Activated CD4-positive, alpha-beta T cell treated with anti-CD3 and anti-CD28 coated beads, Interleukin-2, amount 10 ng/mL, durations not matched to agents 7 days and 5 days (primary cell): ENCODE data around the gene FITM1. TPM values are rescaled to one million over a fixed set of nuclear protein-coding genes. Genes with fewer than 3 reads are reported as not detected.
A peak's percentile ranks its signal among the peaks of the same experiment; 100 is the strongest.

Experiments
- CTCF ChIA-PET: fragments of 350-600 bp; sonication (Branson Sonifier 250); formaldehyde crosslinking; loops from one replicate; lab custom pipeline; 2021; ENCODE audit warnings: antibody characterized with exemption; lab: Charles Lee
- POLR2A ChIA-PET: fragments of 350-600 bp; sonication (Branson Sonifier 250); formaldehyde crosslinking; loops from one replicate; lab custom pipeline; 2021; ENCODE audit warnings: antibody characterized with exemption; lab: Charles Lee
- DNase-seq: peaks from one replicate; pipeline ENCODE4 v3.0.0-alpha.2; 2020
- H3K27ac Mint-ChIP-seq: one replicate; pipeline ENCODE4 v1.8.0; 2021; ENCODE audit warnings: mild to moderate bottlenecking, moderate library complexity, mixed read lengths
- H3K27me3 Mint-ChIP-seq: one replicate; pipeline ENCODE4 v1.8.0; 2021; ENCODE audit warnings: mixed read lengths
- H3K36me3 Mint-ChIP-seq: one replicate; pipeline ENCODE4 v1.8.0; 2021; ENCODE audit warnings: low read depth, mixed read lengths
- H3K4me1 Mint-ChIP-seq: one replicate; pipeline ENCODE4 v1.8.0; 2021; ENCODE audit warnings: mixed read lengths
- H3K4me3 Mint-ChIP-seq: one replicate; pipeline ENCODE4 v1.8.0; 2021; ENCODE audit warnings: mild to moderate bottlenecking, moderate library complexity, mixed read lengths
- H3K9me3 Mint-ChIP-seq: one replicate; pipeline ENCODE4 v1.8.0; 2021; ENCODE audit warnings: mixed read lengths
- total RNA-seq, 2 experiments: library from RNA; stranded (reverse); gene quantifications; one replicate each; pipeline ENCODE4 v1.2.3, GENCODE V29; 2021

Gene FITM1
- total RNA-seq, 2 experiments from 2014 or later: 1.9 to 2.0 TPM

- H3K36me3 Mint-ChIP-seq: peaks cover 39% of the 10 kb centered on the region
- ChIA-PET CTCF (interaction anchor here (0.5 to 3.2 kb wide), 20 partner anchors 12 to 318 kb away, joined by 3 to 23 read pairs (median 6); partner anchors contain the start of genes DHRS4, EMC9, IPO4 and IRF9), POLR2A (interaction anchor here (0.5 to 2.3 kb wide), 11 partner anchors 19 to 129 kb away, joined by 3 to 11 read pairs (median 5); partner anchors contain the start of genes CHMP4A, EMC9, IRF9 and PCK2)
- peaks cover 53% of the 10 kb centered on the region for H3K4me1 Mint-ChIP-seq
- H3K9me3 Mint-ChIP-seq: no peaks in the 10 kb centered on the region
- peak overlapping the region; percentile 100 for H3K4me3 Mint-ChIP-seq
- DNase-seq: peak; percentile 89
- peak overlapping the region; percentile 99 for H3K27ac Mint-ChIP-seq
- H3K27me3 Mint-ChIP-seq: no peaks in the 10 kb centered on the region
Observed at GRCh38 chr14:24113801-24114531, 16.5 kb upstream of the FITM1 start.

- H3K9me3 Mint-ChIP-seq: no peaks in the 10 kb centered on the region
- no peaks in the 10 kb centered on the region for H3K27me3 Mint-ChIP-seq
- H3K36me3 Mint-ChIP-seq: peaks cover 47% of the 10 kb centered on the region
- peak within 1 kb of the TSS; percentile 100 for H3K4me3 Mint-ChIP-seq
- ChIA-PET CTCF (interaction anchor here (1.0 to 3.2 kb wide), 20 partner anchors 12 to 762 kb away, joined by 3 to 23 read pairs (median 6); partner anchors contain the start of genes DHRS4, EMC9, IPO4 and IRF9), POLR2A (interaction anchor here (0.5 to 2.3 kb wide), 12 partner anchors 8 to 315 kb away, joined by 3 to 11 read pairs (median 4); partner anchors contain the start of genes CHMP4A, IRF9, KHNYN and PCK2)
- peaks cover 51% of the 10 kb centered on the region for H3K4me1 Mint-ChIP-seq
- H3K27ac Mint-ChIP-seq: peak within 1 kb of the TSS; percentile 99
- peak; percentile 99 for DNase-seq
Observed at GRCh38 chr14:24114532-24115421, 15.7 kb upstream of the FITM1 start, which contains the start of the genes DCAF11 and NRL. TSS of gene DCAF11 (plus strand) at chr14:24114777. CDS start at chr14:24115595, 818 bp downstream. TSS of gene NRL (minus strand) at chr14:24114949. CDS start at chr14:24082848, 32,101 bp downstream.

DNA sequence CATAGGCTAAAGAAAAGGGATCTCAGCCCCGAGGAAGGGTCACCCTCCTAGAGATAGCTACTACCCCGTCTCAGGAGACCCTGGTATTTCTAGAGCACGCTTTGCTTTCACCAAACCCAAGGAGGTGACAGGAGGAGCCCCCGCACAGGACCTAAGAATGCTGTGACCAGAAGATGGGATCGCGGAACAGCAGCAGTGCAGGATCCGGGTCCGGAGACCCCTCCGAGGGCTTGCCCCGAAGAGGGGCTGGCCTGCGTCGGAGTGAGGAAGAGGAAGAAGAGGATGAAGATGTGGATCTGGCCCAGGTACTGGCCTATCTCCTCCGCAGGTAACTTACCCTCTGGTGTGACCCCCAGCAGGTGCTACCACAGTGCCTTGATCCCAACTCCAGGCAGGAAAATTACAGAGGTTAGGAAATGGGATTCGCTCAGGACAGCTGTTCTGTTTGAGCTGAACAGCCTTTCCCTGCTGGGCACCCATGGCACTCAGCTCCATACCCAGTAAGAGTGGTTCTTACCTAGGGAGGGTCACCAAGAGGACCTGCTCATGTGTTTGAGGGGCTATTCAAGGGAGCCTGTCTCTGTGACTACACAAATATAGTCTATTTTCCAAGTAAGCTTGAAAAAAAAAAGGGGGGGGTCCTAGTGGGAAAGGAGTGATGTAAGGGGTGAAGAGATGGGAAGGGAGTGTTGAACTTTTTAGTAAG, 14.9 kb upstream of the FITM1 start:
- CTCF ChIA-PET: interaction anchor here (0.7 to 3.2 kb wide), 19 partner anchors 11 to 763 kb away, joined by 3 to 23 read pairs (median 6); partner anchors contain the start of genes DHRS4, EMC9, IPO4 and IRF9
- Mint-ChIP-seq H3K27ac (peak overlapping the region; percentile 99), H3K9me3 (no peaks in the 10 kb centered on the region), H3K27me3 (no peaks in the 10 kb centered on the region), H3K4me1 (peaks cover 48% of the 10 kb centered on the region), H3K4me3 (peak overlapping the region; percentile 100), H3K36me3 (peaks cover 51% of the 10 kb centered on the region)
- POLR2A ChIA-PET: interaction anchor here (0.5 to 2.3 kb wide), 5 partner anchors 9 to 46 kb away, joined by 3 to 11 read pairs (median 7); partner anchors contain the start of genes IRF9, PCK2, PSME1 and PSME2
- no peak for DNase-seq

GRCh38 chr14:24116128-24116814, 14.2 kb upstream of the FITM1 start:
- peak overlapping the region; percentile 100 for H3K4me3 Mint-ChIP-seq
- H3K27me3 Mint-ChIP-seq: no peaks in the 10 kb centered on the region
- DNase-seq: no peak
- POLR2A ChIA-PET: no interaction called here
- H3K9me3 Mint-ChIP-seq: no peaks in the 10 kb centered on the region
- CTCF ChIA-PET: interaction anchor here (0.7 to 3.2 kb wide), 10 partner anchors 11 to 385 kb away, joined by 3 to 16 read pairs (median 5); partner anchors contain the start of genes EMC9, IPO4, IRF9 and PSME1
- peak overlapping the region; percentile 99 for H3K27ac Mint-ChIP-seq
- H3K4me1 Mint-ChIP-seq: peaks cover 42% of the 10 kb centered on the region
- peaks cover 58% of the 10 kb centered on the region for H3K36me3 Mint-ChIP-seq

DNA sequence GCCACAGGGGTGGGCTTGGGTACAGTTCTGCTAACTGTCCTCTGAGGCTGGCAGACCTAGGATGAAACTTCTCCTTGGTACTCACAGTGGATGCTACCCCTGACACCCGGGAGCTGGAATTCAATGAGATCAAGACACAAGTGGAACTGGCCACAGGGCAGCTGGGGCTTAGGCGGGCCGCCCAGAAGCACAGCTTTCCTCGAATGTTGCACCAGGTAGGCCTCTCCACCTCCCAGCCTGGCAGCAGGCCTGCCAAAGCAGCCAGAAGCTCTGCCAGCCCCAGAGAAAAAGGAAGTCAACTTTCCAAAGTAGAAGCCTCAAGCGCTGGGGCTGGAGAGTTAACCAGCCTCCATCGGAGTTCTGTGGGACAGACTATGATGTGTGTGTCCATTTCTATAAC, 13.3 kb upstream of the FITM1 start:
- ChIA-PET CTCF (interaction anchor here (0.6 to 2.4 kb wide), 6 partner anchors 8 to 44 kb away, joined by 3 to 12 read pairs (median 4); partner anchors contain the start of gene IRF9), POLR2A (no interaction called here)
- Mint-ChIP-seq H3K9me3 (no peaks in the 10 kb centered on the region), H3K4me3 (no peak overlapping the region), H3K27ac (no peak overlapping the region), H3K36me3 (peaks cover 62% of the 10 kb centered on the region), H3K27me3 (no peaks in the 10 kb centered on the region), H3K4me1 (peaks cover 41% of the 10 kb centered on the region)
- DNase-seq: no peak

DNA sequence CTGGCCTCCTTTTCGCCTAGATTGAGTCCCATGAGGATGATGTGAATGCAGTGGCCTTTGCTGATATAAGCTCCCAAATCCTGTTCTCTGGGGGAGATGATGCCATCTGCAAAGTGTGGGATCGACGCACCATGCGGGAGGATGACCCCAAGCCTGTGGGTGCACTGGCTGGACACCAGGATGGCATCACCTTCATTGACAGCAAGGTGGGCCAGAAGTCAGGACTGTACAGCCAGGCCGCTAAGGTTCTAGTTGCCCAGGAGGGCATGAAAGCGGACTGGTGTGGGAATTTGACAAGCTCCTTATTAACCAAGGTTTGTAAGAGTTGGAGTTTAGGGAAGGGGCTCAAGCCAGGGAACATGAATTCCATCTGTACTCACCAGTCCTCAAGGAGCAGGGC, 10.8 kb upstream of the FITM1 start:
- Mint-ChIP-seq H3K4me1 (peaks cover 40% of the 10 kb centered on the region), H3K36me3 (peaks cover 73% of the 10 kb centered on the region)
- POLR2A ChIA-PET: no interaction called here

GRCh38 chr14:24121210-24121609, 9.2 kb upstream of the FITM1 start:
- ChIA-PET POLR2A (no interaction called here), CTCF (interaction anchor here (1.2 kb wide), 1 partner anchor 12 kb away, joined by 4 read pairs; no protein-coding TSS in a partner anchor)
- no peaks in the 10 kb centered on the region for H3K27me3 Mint-ChIP-seq
- no peaks in the 10 kb centered on the region for H3K9me3 Mint-ChIP-seq
- peaks cover 29% of the 10 kb centered on the region for H3K4me1 Mint-ChIP-seq
- no peak overlapping the region for H3K4me3 Mint-ChIP-seq
- H3K36me3 Mint-ChIP-seq: peaks cover 63% of the 10 kb centered on the region
- no peak for DNase-seq
- H3K27ac Mint-ChIP-seq: no peak overlapping the region

More for the DNA sequence above, 10.8 kb upstream of the FITM1 start:
- no peak for DNase-seq
- H3K27me3 Mint-ChIP-seq: no peaks in the 10 kb centered on the region
- no peak overlapping the region for H3K4me3 Mint-ChIP-seq
- no peak overlapping the region for H3K27ac Mint-ChIP-seq
- H3K9me3 Mint-ChIP-seq: no peaks in the 10 kb centered on the region
- CTCF ChIA-PET: interaction anchor here (1.5 to 3.2 kb wide), 2 partner anchors 11 to 17 kb away, joined by 5 to 12 read pairs; partner anchors contain the start of gene PSME1

DNA sequence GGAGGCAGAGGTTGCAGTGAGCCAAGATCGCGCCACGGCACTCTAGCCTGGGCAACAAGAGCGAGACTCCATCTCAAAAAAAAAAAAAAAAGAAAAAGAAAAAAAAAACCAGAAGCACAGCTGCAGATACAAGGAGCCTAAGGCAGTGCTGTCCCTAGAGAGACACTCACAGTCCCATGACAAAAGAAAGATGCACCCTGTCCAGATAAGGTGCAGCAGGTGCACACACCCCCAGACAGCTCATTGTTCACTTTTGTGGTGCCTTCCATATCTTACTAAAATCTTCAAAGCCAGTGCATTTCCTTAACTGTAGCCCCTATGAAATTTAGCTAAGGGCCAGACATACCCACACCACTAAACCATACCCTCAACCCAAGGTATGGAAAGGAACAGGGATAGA, 8.0 kb upstream of the FITM1 start:
- Mint-ChIP-seq H3K4me1 (peaks cover 18% of the 10 kb centered on the region), H3K27ac (no peak overlapping the region), H3K27me3 (no peaks in the 10 kb centered on the region), H3K4me3 (no peak overlapping the region), H3K36me3 (peaks cover 54% of the 10 kb centered on the region), H3K9me3 (no peaks in the 10 kb centered on the region)
- POLR2A ChIA-PET: interaction anchor here (0.6 kb wide), 1 partner anchor 18 kb away, joined by 3 read pairs; no protein-coding TSS in a partner anchor
- CTCF ChIA-PET: interaction anchor here (0.6 to 1.1 kb wide), 4 partner anchors 13 to 185 kb away, joined by 3 to 4 read pairs (median 4); partner anchors contain the start of gene PSME1
- no peak for DNase-seq

- CTCF ChIA-PET: no interaction called here
- H3K27me3 Mint-ChIP-seq: no peaks in the 10 kb centered on the region
- peaks cover 15% of the 10 kb centered on the region for H3K4me1 Mint-ChIP-seq
- no peak overlapping the region for H3K4me3 Mint-ChIP-seq
- no peaks in the 10 kb centered on the region for H3K9me3 Mint-ChIP-seq
- POLR2A ChIA-PET: interaction anchor here (0.6 kb wide), 1 partner anchor 19 kb away, joined by 3 read pairs; no protein-coding TSS in a partner anchor
- no peak overlapping the region for H3K27ac Mint-ChIP-seq
- H3K36me3 Mint-ChIP-seq: peaks cover 49% of the 10 kb centered on the region
- DNase-seq: no peak
Observed at GRCh38 chr14:24122898-24123297, 7.6 kb upstream of the FITM1 start.

- ChIA-PET CTCF (interaction anchor here (0.6 to 2.3 kb wide), 2 partner anchors 14 to 70 kb away, joined by 3 to 7 read pairs; no protein-coding TSS in a partner anchor), POLR2A (no interaction called here)
- Mint-ChIP-seq H3K27me3 (no peaks in the 10 kb centered on the region), H3K27ac (no peak overlapping the region), H3K9me3 (no peaks in the 10 kb centered on the region), H3K36me3 (peaks cover 41% of the 10 kb centered on the region), H3K4me1 (peaks cover 9% of the 10 kb centered on the region), H3K4me3 (no peak overlapping the region)
- no peak for DNase-seq
Observed at GRCh38 chr14:24123424-24124417, 6.7 kb upstream of the FITM1 start.
